PFSK-1 (cell line): ENCODE data around the gene TSBP1.

ENCODE experiments used
- REST ChIP-seq, 2 experiments: IDR thresholded peaks; 2 replicates each; pipeline versions ENCODE4 v1.6.1 to v1.8.0; 2011 to 2012; ENCODE audit warnings: low read depth in 2 of 2, low read length in 2 of 2, control low read depth in 1 of 2, inconsistent platforms in 1 of 2, mild to moderate bottlenecking in 1 of 2, moderate library complexity in 1 of 2; ENCODE audit not compliant: insufficient read depth in 1 of 2
- TAF1 ChIP-seq: IDR thresholded peaks from 2 replicates; pipeline ENCODE4 v1.6.1; 2012; ENCODE audit warnings: low read length, control low read depth, borderline replicate concordance; ENCODE audit not compliant: insufficient read depth

- TF ChIP-seq TAF1 (no peak), REST (IDR thresholded peaks at IDR 0.05; ENCODE audit: insufficient read depth in 1 of 2, low read depth in 2 of 2, low read length in 2 of 2) (no peak)
These were observed 83.3 kb downstream of the TSBP1 start for GRCh38 chr6:32288426-32288825.
